Suppressor macrophage treated with lipopolysaccharide for 1 hour (primary cell): ENCODE measurements around the gene FAM53A.
"Not testable (repeated sequence)": the region's sequence is repeated elsewhere in the genome, so short reads cannot be mapped to it uniquely, and the experiment has no call there.

Experiments used
- DNase-seq, 3 donors: peaks; one replicate each; pipeline ENCODE4 v3.0.0-alpha.2; 2020 to 2022

The FAM53A gene

GRCh38 chr4:1685235-1686150 is 1.4 kb upstream of the FAM53A start:
- DNase-seq = no peak

- DNase-seq = no peak
These were observed 557 bp upstream of the FAM53A start for GRCh38 chr4:1684506-1685234.

- peak; percentile 25 to 43 (median 26) for DNase-seq
These were observed 815 bp downstream of the FAM53A start for GRCh38 chr4:1683261-1683735.

GRCh38 chr4:1682860-1683259 is 1.3 kb downstream of the FAM53A start:
- no peak for DNase-seq

- DNase-seq = no peak
These were observed 5.9 kb downstream of the FAM53A start for GRCh38 chr4:1678244-1678643.

GRCh38 chr4:1676605-1677525 is 7.2 kb downstream of the FAM53A start:
- DNase-seq = no peak

- DNase-seq = no peak
These were observed 8.3 kb downstream of the FAM53A start for GRCh38 chr4:1675802-1676137.

GRCh38 chr4:1675136-1675801 is 8.8 kb downstream of the FAM53A start:
- no peak for DNase-seq

- no peak for DNase-seq
These were observed 9.4 kb downstream of the FAM53A start for GRCh38 chr4:1674682-1675081.

- DNase-seq = no peak
These were observed 10.4 kb downstream of the FAM53A start for GRCh38 chr4:1673671-1674070.

GRCh38 chr4:1671011-1671410 is 13.1 kb downstream of the FAM53A start:
- not testable (repeated sequence) for DNase-seq

- DNase-seq = no peak
These were observed 13.8 kb downstream of the FAM53A start for GRCh38 chr4:1670279-1670678.

GRCh38 chr4:1669850-1670249 is 14.3 kb downstream of the FAM53A start:
- no peak for DNase-seq

- DNase-seq = no peak
These were observed 14.8 kb downstream of the FAM53A start for GRCh38 chr4:1669270-1669669.

GRCh38 chr4:1668488-1668840 is 15.6 kb downstream of the FAM53A start:
- DNase-seq = no peak

GRCh38 chr4:1667273-1667672 is 16.8 kb downstream of the FAM53A start:
- DNase-seq = no peak

- DNase-seq = no peak
These were observed 17.7 kb downstream of the FAM53A start for GRCh38 chr4:1666391-1666790.

- DNase-seq = no peak
These were observed 20.0 kb downstream of the FAM53A start for GRCh38 chr4:1664141-1664540.

- no peak for DNase-seq
These were observed 20.6 kb downstream of the FAM53A start for GRCh38 chr4:1663549-1663948.

- no peak for DNase-seq
These were observed 22.4 kb downstream of the FAM53A start for GRCh38 chr4:1661695-1662094.

- DNase-seq = no peak
These were observed 23.0 kb downstream of the FAM53A start for GRCh38 chr4:1660948-1661677.
